ENCODE measurements around the gene KRT79.

KRT79 gene

DNA sequence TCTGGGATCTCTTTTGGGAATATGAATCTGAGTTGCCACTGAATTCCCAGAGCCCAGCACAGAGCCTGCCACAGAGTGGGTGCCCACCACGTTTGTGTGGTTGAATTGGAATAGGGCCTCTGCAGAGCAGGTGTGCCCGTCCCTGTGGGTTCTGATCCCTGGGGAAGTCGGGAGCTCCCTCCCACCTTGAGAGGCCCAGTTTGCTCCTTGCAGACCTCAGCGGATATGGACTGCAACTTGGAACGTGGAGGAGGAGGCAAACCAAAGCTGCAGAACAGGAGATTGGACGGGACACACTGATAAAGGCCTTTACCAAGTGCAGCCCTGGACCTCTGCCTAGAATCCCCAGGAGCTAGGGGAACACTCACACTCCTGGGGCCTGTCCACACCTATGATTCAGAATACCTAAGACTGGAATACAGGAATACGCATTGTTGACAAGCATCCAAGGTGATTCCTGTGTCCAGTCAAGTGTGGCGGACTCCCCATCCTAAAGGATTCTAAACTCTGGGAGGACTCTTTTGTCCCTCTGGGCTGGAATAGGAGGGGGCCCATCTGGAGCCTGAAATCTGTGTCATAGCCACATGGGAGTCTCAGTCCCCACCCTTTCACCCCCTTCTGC is 59.4 kb downstream of the KRT79 start:
- no peak for DNase-seq (ENCODE audit: low read depth in 2 of 3, low spot score in 1 of 3)

DNA sequence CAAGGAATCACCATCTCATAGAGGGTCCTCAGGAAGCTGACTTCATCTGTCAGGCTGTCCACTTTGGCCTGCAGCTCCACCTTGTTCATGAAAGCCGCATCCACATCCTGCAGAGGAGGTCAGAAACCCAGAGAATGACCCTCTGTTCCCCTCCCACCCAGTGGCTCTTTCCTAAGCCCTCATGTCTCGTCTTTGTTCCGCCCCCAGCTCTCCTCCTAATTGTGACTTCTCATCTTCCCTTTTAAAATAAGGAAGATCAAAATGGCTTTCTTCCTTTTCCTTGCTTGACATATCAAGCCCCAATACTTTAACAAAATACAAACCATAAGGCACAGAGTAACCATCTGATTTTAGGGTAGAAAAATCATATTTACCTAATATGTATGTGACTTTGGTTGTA is 61.3 kb downstream of the KRT79 start:
- DNase-seq (ENCODE audit: low read depth in 2 of 3, low spot score in 1 of 3) = no peak

DNA sequence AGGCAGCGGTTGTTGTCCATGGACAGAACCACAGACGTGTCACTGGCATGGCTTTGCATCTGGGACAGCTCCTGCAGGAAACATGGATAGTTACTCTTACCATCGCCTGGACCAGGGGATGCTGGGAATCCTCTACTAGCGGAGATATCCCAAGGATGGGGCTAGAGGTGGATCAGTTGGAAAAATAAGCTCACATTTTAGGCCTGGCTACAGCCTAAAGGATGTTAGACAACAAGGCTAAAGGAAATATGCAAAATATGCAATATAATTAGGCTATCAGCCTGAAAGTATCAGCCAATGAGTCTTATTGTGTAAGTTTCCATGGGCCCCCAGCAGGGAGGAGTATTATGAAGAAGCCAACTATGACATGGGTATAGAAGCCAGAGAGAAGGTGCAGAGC is 61.9 kb downstream of the KRT79 start:
- DNase-seq (ENCODE audit: low read depth in 2 of 3, low spot score in 1 of 3) = no peak

DNA sequence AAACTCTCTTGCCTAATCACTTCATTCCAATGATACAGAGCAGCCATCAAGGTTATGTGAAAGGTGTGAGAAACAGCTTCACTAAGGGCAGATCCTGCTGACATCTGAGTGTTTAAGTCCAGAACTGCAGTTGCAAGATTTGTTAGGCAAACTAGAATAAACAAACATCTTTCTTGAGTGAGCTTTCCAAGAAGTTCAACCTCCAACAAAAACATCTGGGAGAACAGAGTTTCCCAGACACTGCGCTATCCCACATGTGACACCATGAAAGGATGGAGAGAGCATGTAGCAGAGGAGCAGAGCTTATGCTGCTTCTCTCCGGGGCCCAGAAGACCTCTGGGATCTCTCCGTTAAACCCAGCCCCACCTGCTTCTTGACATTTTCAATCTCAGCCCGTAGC is 62.6 kb downstream of the KRT79 start:
- no peak for DNase-seq (ENCODE audit: low read depth in 2 of 3, low spot score in 1 of 3)
